Measurements from ENCODE around the gene SRRM5. TPM values are rescaled to one million over a fixed set of nuclear protein-coding genes. Genes with fewer than 3 reads are reported as not detected.

The SRRM5 gene
- total and polyA plus RNA-seq, 2 of the 13 experiments (the other 11 are each of a cell fraction or from before 2014, with no cell fraction given) = 0.11 to 0.16 TPM

DNA sequence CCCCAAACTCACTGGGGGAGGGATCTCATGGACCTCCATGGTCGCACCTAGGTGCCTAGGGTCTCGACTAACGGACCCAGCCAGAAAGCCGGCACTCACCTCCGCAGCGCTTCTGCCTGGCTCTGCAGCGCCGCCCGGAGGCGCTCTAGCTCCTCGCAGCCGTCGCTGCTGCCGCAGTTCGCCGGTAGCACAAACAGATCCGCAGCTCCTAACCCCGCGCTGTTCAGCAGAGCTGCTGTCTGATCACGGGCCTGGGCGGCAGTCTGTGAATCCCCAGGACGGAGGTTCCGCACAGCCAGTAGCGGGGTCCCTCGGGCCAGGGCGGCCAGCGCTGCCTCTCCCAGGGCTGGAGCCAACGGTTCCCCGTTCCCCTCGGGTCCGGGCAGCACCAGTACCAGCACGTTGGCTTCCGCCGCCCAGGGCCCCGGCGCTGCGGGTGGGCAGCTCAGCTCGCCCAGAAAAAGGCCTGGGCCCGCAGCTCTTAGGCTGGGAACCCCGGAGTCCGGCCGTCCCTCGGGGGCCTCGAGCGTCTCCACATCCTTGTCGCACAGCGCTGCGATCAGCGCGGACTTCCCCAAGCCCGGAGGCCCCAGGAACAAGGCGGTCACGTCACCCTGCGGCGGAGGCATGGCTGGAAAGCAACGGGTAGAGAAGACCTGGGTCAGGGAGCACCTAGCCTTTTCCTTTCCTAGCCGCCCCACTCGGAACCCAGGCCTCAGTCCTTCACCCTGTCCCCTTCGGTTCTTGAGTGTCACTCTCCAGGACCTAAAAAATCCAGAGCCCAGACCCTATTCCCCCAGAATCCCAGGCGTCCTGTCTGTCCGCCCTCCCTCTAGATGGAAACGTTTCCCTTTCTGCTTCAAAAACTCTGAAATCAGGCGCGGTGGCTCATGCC is 16.9 kb upstream of the SRRM5 start (continued):
- TF ChIP-seq, protein P1, sequence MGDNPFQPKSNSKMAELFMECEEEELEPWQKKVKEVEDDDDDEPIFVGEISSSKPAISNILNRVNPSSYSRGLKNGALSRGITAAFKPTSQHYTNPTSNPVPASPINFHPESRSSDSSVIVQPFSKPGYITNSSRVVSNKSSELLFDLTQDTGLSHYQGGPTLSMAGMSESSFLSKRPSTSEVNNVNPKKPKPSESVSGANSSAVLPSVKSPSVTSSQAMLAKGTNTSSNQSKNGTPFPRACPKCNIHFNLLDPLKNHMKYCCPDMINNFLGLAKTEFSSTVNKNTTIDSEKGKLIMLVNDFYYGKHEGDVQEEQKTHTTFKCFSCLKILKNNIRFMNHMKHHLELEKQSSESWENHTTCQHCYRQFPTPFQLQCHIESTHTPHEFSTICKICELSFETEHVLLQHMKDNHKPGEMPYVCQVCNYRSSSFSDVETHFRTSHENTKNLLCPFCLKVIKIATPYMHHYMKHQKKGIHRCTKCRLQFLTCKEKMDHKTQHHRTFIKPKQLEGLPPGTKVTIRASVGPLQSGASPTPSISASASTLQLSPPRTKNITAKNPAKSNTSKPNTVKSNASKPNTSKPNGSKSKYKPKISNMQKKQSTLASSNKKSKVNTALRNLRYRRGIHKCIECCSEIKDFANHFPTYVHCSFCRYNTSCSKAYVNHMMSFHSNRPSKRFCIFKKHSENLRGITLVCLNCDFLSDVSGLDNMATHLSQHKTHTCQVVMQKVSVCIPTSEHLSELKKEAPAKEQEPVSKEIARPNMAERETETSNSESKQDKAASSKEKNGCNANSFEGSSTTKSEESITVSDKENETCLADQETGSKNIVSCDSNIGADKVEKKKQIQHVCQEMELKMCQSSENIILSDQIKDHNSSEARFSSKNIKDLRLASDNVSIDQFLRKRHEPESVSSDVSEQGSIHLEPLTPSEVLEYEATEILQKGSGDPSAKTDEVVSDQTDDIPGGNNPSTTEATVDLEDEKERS (CRISPR knock-in tag; IDR thresholded peaks at IDR 0.05) = 0 out of 2 replicates have a peak, but pooled peaks have one; percentile 40
- TF ChIP-seq ZNF232 (CRISPR knock-in tag; IDR thresholded peaks at IDR 0.05; ENCODE audit: borderline replicate concordance) (no peak), PAX8 (CRISPR knock-in tag; IDR thresholded peaks at IDR 0.05; ENCODE audit: borderline replicate concordance) (no peak), ZNF766 (CRISPR knock-in tag; IDR thresholded peaks at IDR 0.05; ENCODE audit: borderline replicate concordance) (no peak), FOXK1 (CRISPR knock-in tag; IDR thresholded peaks at IDR 0.05; ENCODE audit: borderline replicate concordance, low read depth) (no peak), ZNF230 (CRISPR knock-in tag; IDR thresholded peaks at IDR 0.05) (no peak), TAF1 (CRISPR knock-in tag; IDR thresholded peaks at IDR 0.05) (peak; percentile 54), SOX5 (CRISPR knock-in tag; IDR thresholded peaks at IDR 0.05; ENCODE audit: borderline replicate concordance) (no peak), ZNF367 (CRISPR knock-in tag; IDR thresholded peaks at IDR 0.05; ENCODE audit: borderline replicate concordance) (no peak), MAZ (IDR thresholded peaks at IDR 0.05; ENCODE audit: borderline replicate concordance, low read depth, low read length) (no peak), MAZ (CRISPR knock-in tag; IDR thresholded peaks at IDR 0.05; ENCODE audit: low read depth) (no peak), GLI4 (CRISPR knock-in tag; IDR thresholded peaks at IDR 0.05; ENCODE audit: borderline replicate concordance) (peak; percentile 85; the same call in 1 of the 2 replicates), ZNF724P (CRISPR knock-in tag; IDR thresholded peaks at IDR 0.05; ENCODE audit: borderline replicate concordance) (no peak), NFRKB (IDR thresholded peaks at IDR 0.05) (no peak), NKX3-1 (CRISPR knock-in tag; IDR thresholded peaks at IDR 0.05) (0 out of 2 replicates have a peak, but pooled peaks have one; percentile 7), ZNF251 (CRISPR knock-in tag; IDR thresholded peaks at IDR 0.05) (no peak), DR1 (CRISPR knock-in tag; IDR thresholded peaks at IDR 0.05) (no peak)
- TF ChIP-seq, protein P2, sequence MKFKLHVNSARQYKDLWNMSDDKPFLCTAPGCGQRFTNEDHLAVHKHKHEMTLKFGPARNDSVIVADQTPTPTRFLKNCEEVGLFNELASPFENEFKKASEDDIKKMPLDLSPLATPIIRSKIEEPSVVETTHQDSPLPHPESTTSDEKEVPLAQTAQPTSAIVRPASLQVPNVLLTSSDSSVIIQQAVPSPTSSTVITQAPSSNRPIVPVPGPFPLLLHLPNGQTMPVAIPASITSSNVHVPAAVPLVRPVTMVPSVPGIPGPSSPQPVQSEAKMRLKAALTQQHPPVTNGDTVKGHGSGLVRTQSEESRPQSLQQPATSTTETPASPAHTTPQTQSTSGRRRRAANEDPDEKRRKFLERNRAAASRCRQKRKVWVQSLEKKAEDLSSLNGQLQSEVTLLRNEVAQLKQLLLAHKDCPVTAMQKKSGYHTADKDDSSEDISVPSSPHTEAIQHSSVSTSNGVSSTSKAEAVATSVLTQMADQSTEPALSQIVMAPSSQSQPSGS (CRISPR knock-in tag; IDR thresholded peaks at IDR 0.05) = peak; percentile 42; the same call in 1 of the 2 replicates
- TF ChIP-seq, protein P3, sequence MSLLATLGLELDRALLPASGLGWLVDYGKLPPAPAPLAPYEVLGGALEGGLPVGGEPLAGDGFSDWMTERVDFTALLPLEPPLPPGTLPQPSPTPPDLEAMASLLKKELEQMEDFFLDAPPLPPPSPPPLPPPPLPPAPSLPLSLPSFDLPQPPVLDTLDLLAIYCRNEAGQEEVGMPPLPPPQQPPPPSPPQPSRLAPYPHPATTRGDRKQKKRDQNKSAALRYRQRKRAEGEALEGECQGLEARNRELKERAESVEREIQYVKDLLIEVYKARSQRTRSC (CRISPR knock-in tag; IDR thresholded peaks at IDR 0.05; ENCODE audit: low read depth) = no peak

Data from HepG2 (cell line).